Heart left ventricle (tissue), 13 donors: ENCODE measurements around the gene PARM1.

Experiments
- CTCF ChIP-seq, 12 donors: fragments of 200-600 bp; sonication (generic) in 4 of 12; IDR thresholded peaks; one replicate each; pipeline versions ENCODE4 v1.5.0 to v1.8.0; 2018 to 2022; ENCODE audit warnings: antibody characterized with exemption in 12 of 12, mild to moderate bottlenecking in 5 of 12
- POLR2A ChIP-seq, 2 donors: fragments of 450-650 bp; IDR thresholded peaks; one replicate each; pipeline ENCODE4 v1.6.1; 2017; ENCODE audit warnings: antibody characterized with exemption in 2 of 2, mild to moderate bottlenecking in 2 of 2, moderate library complexity in 2 of 2
- donor health status: ischemic (EF 13 %, LVEDD 7.1; RV severe dilation, severe dysfunction).
- donor health status: DM: no; HTN: yes; CAD: no.
- donor health status: DM: no; HTN: no; CAD: no.
- donor health status: ischemic (EF 25% LVEDD 6.9; RV normal size, moderate dysfunction).
- donor health status: ischemic (EF 25% LVEDD 5.7; RV mildly dilated, moderate dysfunction).
- donor health status: ischemic (EF 35%, LVEDD 5.7; RV mildly dilated, moderate dysfunction).
- donor health status: nonischemic (EF 11% LVEDD 7.7; RV severe dilation, severe dysfunction).
- donor health status: DM: yes; HTN: yes; CAD: no.
- donor health status: PGD.
- donor health status: ischemic (EF 29% LVEDD 5.4; RV normal size, mild dysfunction).
- donor health status: nonischemic (EF 23%, LVEDD 6.1; RV moderate dilation, normal function).

DNA sequence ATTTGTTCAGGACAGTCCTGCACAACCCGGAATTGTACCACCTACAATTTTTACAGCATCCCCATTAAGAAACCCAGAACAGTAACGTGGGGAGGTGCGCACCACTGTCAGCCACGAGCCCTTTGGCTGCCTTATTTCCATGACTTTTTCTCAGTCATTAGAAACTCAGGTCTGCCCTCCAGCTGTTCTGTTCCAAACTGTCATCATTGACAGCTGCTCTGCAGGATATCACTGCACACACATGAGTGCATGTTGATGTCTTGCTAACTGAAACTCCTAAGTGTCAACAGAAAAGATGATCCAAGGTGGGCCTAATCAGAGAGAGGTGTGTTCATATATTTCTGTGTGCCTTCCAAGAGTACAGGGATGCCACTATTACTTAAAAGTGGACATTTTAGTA is 123.4 kb downstream of the PARM1 start:
- peak in 3 of 12 donors; percentile 9 to 33 (median 12) for TF ChIP-seq CTCF (IDR thresholded peaks at IDR 0.05)
- TF ChIP-seq POLR2A (IDR thresholded peaks at IDR 0.05), result no peak
